Measurements from ENCODE around the gene PSMG1.
"Not testable (repeated sequence)": the region's sequence is repeated elsewhere in the genome, so short reads cannot be mapped to it uniquely, and the experiment has no call there.

Gene PSMG1, protein sequence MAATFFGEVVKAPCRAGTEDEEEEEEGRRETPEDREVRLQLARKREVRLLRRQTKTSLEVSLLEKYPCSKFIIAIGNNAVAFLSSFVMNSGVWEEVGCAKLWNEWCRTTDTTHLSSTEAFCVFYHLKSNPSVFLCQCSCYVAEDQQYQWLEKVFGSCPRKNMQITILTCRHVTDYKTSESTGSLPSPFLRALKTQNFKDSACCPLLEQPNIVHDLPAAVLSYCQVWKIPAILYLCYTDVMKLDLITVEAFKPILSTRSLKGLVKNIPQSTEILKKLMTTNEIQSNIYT

DNA sequence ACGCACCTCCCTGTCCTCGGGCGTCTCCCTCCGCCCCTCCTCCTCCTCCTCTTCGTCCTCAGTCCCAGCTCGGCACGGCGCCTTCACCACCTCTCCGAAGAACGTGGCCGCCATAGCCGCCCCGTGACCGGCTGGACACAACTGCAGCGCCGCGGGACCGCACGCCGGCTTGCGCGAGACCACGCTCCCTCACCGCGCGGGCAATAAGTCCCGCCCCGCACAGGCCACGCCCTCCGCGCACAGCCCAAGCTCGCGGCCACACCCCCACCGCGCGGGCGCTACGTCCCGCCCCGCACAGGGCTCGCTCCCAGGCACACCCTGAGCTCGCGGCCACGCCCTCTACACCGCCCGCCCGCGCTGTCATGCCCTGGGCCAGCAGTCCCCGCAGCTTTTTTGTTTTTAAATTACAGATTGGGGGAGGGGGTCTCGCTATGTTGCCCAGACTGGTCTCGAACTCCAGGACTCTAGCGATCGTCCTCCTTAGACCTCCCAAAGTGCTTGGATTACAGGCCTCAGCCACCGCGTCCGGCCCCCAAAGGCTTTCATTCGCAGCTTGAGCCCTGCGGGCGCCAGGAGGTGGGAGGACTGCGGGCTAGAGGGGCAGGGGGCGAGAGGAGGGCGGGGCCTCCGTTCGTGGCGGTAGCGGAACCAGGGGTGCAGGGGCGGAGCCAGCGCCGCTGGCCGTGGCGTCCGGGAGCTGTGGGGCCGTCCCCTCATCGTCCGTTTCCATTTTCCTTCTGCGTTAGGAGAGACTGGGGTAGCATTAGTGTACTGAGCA, at the start of gene PSMG1:
Gene PSMG1 (minus strand): TSS at position 180 of the 778 bp plus-strand sequence. CDS start 66 bp downstream, at position 114.
- peak; percentile 95 for DNase-seq (ENCODE audit: low spot score)

DNA sequence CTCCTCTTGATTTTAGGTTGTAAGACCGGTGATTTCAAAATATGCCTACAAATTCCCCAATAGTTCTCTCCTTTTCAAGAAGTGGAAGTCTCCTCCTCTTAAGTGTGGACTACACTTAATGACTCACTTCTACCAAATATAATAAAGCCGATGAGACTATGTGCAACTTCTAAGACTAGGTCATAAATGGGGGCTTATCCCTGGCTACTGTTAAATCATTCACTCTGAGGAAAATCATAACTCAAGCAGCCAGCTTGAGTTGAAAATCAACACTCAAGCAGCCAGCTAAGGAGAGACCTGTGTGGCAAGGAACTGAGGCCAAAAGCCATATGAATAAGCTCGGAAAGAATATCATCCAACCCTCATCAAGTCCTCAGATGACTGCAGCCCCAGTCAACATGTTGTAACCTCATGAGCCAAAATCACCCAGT, 49.6 kb upstream of the PSMG1 start:
- no peak for DNase-seq (ENCODE audit: low spot score)

DNA sequence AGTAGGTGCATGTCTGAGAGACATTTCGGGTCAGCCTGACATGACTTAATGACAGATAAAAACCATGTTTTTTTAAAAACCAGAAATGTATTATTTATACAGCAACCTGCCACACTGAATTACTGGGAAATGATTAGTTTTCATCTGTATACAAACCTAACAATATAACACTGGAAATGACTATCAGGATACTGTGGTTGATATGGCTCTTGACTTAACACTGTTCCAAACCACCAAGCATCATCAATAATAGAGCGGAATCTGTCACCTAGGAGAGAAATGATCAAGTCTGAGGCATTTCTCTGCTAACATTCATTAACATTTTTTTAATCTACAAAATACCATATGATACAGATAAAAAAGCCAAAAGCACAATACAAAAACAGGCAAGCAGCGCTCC, 41.7 kb upstream of the PSMG1 start:
- DNase-seq (ENCODE audit: low spot score), result no peak

DNA sequence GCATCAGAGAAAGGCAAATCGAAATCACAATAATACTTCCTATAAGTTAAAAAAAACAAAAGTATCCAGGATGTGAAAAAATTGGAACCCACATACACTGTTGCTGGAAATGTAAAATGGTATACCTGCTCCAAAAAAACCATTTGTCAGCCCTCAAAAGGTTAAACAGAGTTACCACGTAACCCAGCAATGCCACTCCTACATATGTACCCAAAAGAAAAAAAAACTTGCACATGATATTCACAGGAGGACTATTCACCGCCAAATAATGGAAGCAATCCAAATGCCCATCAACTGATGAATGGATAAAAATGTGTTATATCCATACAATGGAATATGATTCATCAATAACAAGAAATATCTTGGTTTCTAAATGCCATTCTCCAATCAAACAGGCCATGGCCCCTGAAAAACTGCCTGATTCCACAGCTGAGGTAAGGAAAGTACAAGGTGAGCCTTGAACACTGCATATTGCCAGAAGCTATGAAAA, 38.8 kb upstream of the PSMG1 start:
- no peak for DNase-seq (ENCODE audit: low spot score)

DNA sequence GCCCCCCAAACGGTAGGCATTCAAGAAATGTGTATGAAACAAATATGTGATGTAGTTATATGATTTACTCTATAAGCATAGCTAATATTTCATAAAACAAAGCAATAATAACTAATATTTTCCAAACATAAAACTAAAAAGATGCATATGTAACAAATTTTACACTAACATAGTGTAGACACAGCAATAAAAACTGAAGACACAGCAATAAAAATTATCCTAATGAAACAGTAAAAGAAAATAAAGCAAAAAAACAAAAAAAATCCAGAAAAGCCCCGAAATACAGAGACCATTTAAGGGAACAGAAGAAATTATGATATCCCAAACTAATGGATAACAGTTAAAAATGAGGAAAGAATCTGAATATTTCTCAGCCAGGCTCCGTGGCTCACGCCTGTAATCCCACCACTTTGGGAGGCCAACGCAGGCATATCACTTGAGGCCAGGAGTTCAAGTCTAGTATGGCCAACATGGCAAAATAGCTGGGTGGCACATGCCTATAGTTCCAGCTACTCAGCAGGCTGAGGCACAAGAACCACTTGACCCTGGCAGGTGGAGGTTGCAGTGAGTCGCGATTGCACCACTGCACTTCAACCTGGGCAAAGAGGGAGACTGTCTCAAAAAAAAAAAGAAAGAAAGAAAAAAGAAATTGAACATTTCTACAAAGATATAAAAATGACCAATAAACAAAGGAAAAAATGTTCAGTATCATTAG, 38.2 kb upstream of the PSMG1 start:
- DNase-seq (ENCODE audit: low spot score), result peak; percentile 4

DNA sequence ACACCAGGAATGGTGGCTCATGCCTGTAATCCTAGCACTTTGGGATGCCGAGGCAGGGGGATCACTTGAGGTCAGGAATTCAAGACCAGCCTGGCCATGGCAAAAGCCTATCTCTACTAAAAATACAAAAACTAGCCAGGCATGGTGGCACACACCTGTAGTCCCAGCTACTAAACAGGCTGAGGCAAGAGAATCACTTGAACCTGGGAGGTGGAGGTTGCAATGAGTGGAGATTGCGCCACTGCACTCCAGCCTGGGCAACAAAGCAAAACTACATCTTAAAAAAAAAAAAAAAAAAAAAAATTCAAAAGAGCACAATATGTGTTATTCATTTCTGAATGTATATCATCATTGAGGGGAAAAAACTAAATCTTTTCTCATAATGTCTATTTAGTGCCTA, 37.6 kb upstream of the PSMG1 start:
- DNase-seq (ENCODE audit: low spot score), result not testable (repeated sequence)

DNA sequence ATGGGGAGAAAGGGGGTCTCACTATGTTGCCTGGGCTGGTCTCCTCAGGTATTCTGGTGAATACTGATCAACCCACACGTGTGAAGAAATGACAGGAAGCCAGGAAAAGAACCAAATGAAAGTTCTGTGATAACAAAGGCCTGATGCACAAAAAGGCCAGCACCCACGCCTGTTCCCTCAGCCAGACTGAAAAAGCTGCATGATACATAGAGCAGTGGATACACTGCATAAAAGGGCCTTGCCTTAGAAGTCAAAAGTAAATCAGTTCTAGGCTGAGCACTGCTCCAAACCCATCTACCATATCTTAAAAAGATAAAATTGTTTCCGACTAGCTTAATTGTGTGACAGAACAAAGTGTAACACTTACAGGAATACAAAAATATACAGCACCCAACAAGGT, 36.9 kb upstream of the PSMG1 start:
- no peak for DNase-seq (ENCODE audit: low spot score)

DNA sequence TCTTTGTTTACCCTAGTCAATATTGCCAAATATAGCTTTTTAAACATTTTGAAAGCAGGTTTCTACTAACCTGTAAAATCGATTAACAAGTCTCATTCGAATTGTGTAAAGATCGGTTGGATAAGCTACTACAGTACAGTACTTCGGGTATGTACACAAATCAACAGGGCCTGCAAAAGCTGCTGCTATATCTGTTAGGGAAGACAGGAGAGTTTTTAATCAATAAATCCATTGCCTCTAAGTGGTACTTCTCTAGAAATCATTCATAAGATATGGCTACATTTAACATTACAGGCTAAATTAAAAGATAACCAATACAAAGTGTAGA, 34.8 kb upstream of the PSMG1 start:
- no peak for DNase-seq (ENCODE audit: low spot score)

DNA sequence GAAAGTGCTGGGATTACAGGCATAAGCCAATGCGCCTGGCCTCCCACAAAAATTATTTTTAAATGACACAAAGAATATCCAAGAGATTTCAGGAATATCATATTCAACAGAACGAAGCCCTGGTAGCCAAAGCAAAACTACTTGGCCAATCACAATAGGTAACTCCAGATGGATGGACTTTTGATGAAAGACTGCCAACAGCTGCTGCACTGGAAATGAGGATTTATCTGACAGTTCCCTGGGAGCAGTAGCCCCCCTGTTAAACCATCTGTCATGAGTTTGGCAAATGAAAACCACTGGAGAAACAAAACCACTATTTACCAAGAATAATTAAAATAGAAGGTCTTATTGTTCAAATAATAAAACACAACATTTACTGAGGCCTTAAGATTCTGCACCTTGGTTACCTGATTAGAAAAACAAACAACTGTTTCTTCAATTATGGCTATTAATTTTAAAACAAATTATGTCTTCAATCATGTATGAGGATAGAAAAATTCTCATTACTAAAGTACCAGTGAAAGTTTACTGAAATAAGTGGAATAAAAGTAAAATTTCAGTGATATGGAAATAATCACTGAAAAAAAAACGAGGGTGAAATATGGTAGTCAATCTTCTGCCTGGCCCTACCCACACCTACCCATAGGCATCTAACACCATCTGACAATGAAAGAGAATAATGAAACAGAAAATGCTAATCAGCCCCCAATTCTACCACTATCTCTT, 34.3 kb upstream of the PSMG1 start:
- no peak for DNase-seq (ENCODE audit: low spot score)

DNA sequence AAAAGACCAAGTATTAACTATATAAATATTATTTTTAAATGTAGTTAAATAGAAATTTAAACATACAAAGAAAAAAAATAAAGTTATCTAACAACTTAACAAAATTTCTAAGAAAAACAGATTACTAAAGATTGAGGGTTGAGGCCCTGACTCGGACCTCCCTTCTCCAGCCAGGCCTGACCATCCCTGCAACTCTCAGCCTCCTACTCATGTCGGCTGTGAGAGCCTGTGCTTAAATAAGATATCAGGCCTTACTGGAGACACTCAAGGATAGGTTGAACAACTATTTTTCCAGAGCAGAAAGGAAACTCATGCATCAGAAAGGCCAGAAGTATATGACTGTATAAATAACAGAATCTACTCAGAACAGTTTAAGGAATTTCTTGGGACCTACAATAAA, 33.0 kb upstream of the PSMG1 start:
- no peak for DNase-seq (ENCODE audit: low spot score)

DNA sequence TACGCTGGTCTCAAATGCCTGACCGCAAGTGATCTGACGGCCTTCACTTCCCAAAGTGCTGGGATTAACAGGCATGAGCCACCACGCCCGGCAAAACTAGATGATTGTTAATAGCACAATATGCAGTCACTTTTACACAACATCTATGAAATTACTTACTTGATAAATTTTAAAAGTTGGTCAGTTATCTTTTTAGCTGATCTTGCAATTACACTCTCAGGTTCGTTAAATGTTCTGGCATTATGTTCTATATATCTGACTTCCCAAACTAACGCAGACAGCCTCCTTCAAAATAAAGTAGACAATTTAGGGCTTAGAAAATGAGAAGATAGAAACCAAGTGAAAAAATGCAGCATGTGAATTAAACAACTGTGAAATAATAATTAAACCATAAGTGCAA, 31.8 kb upstream of the PSMG1 start:
- no peak for DNase-seq (ENCODE audit: low spot score)

DNA sequence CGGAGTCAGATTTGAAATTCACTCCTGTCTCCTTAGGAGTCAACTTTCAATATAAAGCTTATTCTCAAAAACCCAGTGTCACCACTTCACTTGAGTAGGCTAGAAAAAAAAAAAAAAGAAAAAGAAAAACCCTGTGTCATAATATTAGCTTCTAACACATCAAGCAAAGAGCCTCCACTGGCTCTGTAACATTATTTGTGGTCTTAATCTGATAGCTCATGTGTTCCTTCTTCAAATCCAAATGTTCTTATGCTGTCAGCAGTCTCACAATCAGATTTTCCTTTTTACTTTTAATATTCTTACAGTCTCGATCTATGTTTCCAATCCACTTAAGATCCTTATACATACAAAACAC, 26.1 kb upstream of the PSMG1 start:
- no peak for DNase-seq (ENCODE audit: low spot score)

DNA sequence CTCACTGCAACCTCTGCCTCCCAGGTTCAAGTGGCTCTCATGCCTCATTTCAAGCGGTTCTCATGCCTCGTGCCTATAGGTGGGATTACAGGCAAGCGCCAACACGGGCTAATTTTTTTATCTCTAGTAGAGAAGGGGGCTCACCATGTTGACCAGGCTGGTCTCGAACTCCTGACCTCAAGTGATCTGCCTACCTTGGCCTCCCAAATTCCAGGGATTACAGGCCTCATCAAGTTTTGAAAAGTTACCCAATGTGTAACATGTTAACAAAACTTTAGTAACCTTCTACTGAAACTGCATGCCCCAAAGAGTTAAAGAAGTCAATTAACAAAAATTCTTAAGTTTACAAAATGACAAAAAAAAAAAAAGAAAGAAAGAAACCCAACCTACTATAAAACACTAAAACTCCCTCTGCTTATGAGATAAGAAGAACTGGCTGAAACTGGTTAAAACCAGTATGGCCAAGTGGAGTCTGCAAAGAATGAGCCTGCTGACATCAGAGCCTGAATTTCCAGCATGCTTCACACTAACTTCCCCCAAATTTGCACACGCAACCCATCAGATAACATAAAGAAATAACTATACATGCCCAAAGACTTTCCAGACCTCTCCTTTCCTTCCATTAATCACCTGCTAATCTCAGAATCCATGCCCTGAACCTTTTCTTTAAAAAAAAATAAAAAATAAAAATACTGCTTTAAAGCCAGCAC, 25.5 kb upstream of the PSMG1 start:
- no peak for DNase-seq (ENCODE audit: low spot score)

DNA sequence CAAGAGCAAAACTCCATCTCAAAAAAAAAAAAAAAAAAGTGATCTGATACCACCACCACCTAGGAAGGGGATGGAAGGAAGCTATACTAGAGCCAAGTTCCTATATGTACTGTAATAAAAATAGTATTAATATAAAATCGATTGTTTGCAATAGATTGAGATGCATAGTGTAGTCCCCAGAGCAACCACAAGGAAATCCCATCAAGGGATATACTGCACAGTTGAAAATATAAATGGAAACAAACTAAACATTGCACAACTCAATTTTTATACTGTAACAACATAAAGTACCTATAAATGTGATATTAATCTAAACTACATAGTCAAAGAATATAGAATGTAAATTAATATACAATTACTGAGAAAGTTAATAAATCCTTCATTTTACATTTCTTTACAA, 20.9 kb upstream of the PSMG1 start:
- DNase-seq (ENCODE audit: low spot score), result no peak

DNA sequence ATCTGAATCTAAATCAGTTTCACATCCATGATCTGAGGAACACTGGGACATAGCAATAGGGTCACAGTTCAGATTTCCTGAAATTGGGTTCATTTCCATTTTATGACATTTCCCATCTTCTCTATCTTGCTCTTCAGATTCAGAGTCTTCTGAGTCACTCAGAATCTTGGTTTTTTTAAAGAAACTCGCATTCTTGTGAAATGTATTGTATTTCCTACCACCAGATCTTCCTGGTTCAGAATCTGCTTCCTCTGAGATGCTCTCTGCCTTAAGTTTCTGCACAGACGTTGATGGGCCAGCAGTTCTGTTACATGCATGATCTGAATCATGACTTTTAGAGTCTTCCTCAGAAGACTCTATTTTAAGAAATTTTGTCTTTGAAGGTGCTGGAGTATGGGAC, 15.5 kb upstream of the PSMG1 start:
- no peak for DNase-seq (ENCODE audit: low spot score)

DNA sequence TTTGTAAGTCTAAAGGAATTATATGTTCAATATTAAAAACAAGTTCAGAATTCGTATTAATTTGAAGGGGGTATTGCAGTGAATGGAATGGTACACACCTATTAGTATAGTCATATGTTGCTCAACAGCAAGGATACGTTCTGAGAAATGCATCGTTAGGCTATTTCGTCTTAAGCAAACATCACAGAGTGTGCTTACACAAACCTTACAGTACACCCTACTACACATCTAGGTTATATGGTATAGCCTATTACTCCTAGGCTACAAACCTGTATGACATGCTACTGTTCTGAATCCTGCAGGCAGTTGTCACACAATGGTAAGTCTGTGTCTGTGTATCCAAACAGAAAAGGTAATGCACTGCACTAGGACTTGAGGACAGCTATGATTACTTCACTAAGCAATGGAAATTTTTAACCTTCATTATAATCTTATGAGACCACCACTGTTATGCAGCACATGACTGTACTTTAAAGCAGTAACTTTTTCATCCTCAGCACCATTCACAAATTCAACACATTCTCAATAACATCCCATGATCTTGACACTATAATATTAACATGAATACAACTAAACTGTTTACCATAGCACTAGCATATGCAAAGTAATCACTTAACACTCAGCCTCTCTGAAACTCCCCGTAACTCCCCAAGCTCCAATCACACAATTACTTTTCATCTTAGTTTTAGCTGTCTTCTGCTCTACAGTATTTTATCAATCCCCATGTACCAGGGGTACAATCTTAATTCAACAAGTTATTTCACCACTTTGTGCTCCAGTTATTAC, 14.4 kb upstream of the PSMG1 start:
- DNase-seq (ENCODE audit: low spot score), result no peak

DNA sequence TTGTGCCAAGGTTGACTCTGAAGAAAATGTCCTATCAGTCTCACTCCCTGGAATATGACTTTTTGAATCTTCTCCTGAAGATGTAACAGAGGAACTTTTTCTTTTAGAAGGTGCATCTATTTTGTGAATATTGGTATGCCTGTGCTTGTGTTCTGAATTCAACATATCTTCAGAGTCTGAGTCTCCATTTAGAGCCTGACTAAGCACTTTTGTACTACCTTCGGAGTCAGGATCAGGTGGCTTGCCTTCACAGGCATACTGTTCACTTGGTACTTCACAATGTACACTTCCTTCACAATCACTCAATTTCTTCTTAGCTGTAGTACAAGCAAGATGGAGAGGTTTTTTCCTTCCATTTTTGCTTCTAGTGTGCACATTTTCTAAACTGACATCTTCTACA, 13.6 kb upstream of the PSMG1 start:
- DNase-seq (ENCODE audit: low spot score), result no peak

DNA sequence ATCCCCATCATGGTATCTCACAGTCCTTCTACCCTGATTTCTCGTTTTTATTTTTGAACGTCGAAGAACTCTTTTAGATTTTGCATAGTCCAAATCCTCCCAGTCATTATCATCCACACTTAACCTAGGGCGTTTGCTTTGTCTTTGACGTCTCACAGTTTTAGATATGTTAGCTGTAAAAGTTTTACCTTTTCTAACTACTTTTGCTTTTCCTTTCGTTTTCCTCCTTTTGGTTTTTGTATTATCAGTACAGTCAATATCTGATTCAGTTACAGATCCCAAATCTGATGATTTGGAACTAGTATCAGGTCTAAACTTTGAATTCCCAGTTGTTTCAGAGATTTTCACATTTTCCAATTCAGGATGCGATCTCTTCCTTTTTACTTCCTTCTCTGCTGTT, 13.1 kb upstream of the PSMG1 start:
- no peak for DNase-seq (ENCODE audit: low spot score)

DNA sequence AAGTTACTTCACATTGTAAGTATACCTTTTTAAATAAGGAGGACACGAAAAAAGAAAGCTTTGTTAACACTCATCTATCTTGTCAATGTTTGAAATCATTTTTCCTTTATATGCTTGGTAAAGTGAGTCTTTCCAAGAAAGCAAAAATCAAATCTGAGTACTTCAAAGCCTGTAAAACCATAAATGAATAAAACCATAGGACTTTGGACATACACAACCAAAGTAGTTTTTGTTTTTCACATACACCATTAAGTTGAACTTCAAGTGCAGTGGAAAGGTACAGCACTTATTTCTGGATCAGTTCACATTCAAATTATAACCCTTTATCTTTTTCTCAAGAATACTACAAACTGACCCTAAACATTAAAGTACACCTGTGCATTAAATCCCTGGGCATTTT, 10.1 kb upstream of the PSMG1 start:
- no peak for DNase-seq (ENCODE audit: low spot score)

DNA sequence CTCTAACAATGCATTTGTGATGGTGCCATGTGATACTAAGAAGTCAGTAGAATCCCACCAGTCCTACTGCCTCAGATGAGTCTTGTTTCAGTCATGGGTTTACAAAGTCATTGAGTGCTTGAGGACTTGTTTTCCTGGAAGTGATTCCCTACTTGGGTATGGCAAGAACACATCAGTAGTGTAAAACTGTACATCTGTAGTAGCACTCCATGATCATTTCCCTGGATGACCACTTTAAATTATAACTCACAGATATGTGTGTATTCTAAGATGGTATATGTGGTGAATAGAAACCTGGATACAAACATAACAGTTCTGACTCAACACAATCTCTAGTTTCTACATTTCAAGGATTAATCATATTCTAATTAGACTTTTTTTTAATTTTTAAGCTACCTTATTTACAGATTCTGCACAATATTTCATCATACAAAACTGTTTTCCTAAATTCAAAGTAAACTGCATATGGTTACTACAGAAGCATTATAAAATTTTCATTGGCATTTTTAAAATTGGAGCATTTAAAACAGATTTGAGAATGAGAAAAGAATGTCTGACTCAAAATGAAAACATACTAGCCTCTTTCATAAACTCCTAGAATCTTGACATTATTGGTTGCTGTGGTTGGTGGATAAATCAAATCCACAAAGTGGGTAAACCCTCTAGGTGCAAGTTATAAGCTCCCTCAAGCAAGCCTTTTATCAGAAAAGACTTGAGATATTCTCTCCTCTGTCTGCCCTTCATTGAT, 6.8 kb upstream of the PSMG1 start:
- DNase-seq (ENCODE audit: low spot score), result no peak
